ENCODE results near the gene SLC1A7.

Gene SLC1A7

GRCh38 chr1:53068314-53069099 is 73.9 kb downstream of the SLC1A7 start:
- no peak for TF ChIP-seq POLR2A (IDR thresholded peaks at IDR 0.05; ENCODE audit: extremely low read depth, insufficient read length)
- no peak for TF ChIP-seq MAX (IDR thresholded peaks at IDR 0.05; ENCODE audit: low read depth, low read length)
- no peak for TF ChIP-seq CTCF (IDR thresholded peaks at IDR 0.05; ENCODE audit: low read depth, low read length)
- TF ChIP-seq MYC (IDR thresholded peaks at IDR 0.05; ENCODE audit: low read depth, low read length) = no peak
- DNase-seq (ENCODE audit: low read depth) = no peak
- no peak overlapping the region for H3K4me3 ChIP-seq (ENCODE audit: low read depth, low read length)

GRCh38 chr1:53067886-53068285 is 74.6 kb downstream of the SLC1A7 start:
- DNase-seq (ENCODE audit: low read depth) = no peak
- H3K4me3 ChIP-seq (ENCODE audit: low read depth, low read length) = no peak overlapping the region
- TF ChIP-seq POLR2A (IDR thresholded peaks at IDR 0.05; ENCODE audit: extremely low read depth, insufficient read length) = no peak

- TF ChIP-seq MYC (IDR thresholded peaks at IDR 0.05; ENCODE audit: low read depth, low read length) (no peak), CTCF (IDR thresholded peaks at IDR 0.05; ENCODE audit: low read depth, low read length) (no peak), POLR2A (IDR thresholded peaks at IDR 0.05; ENCODE audit: extremely low read depth, insufficient read length) (no peak), MAX (IDR thresholded peaks at IDR 0.05; ENCODE audit: low read depth, low read length) (no peak)
- no peak overlapping the region for H3K4me3 ChIP-seq (ENCODE audit: low read depth, low read length)
- DNase-seq (ENCODE audit: low read depth) = no peak
Measured at GRCh38 chr1:53066891-53067738, 75.3 kb downstream of the SLC1A7 start.

GRCh38 chr1:53066488-53066887 is 76.0 kb downstream of the SLC1A7 start:
- no peak overlapping the region for H3K4me3 ChIP-seq (ENCODE audit: low read depth, low read length)
- TF ChIP-seq POLR2A (IDR thresholded peaks at IDR 0.05; ENCODE audit: extremely low read depth, insufficient read length) (no peak), MAX (IDR thresholded peaks at IDR 0.05; ENCODE audit: low read depth, low read length) (no peak), MYC (IDR thresholded peaks at IDR 0.05; ENCODE audit: low read depth, low read length) (no peak), CTCF (IDR thresholded peaks at IDR 0.05; ENCODE audit: low read depth, low read length) (no peak)
- no peak for DNase-seq (ENCODE audit: low read depth)

- DNase-seq (ENCODE audit: low read depth) = no peak
- no peak overlapping the region for H3K4me3 ChIP-seq (ENCODE audit: low read depth, low read length)
- TF ChIP-seq POLR2A (IDR thresholded peaks at IDR 0.05; ENCODE audit: extremely low read depth, insufficient read length) = no peak
- no peak for TF ChIP-seq CTCF (IDR thresholded peaks at IDR 0.05; ENCODE audit: low read depth, low read length)
- no peak for TF ChIP-seq MYC (IDR thresholded peaks at IDR 0.05; ENCODE audit: low read depth, low read length)
- no peak for TF ChIP-seq MAX (IDR thresholded peaks at IDR 0.05; ENCODE audit: low read depth, low read length)
Measured at GRCh38 chr1:53065391-53065790, 77.0 kb downstream of the SLC1A7 start.

Measured in NB4 (cell line).